Erythroblast (primary cell): ENCODE data around the gene PNMA6F.
"Not testable (repeated sequence)": the region's sequence is repeated elsewhere in the genome, so short reads cannot be mapped to it uniquely, and the experiment has no call there.

Experiments used
- GATA1 ChIP-seq: IDR thresholded peaks from 2 replicates; pipeline ENCODE4 v1.6.1; 2011; ENCODE audit warnings: low read depth, mild to moderate bottlenecking, control low read depth, low read length, moderate library complexity
- POLR2A ChIP-seq: IDR thresholded peaks from 2 replicates; pipeline ENCODE4 v1.6.1; 2011; ENCODE audit warnings: mild to moderate bottlenecking, low read length

DNA sequence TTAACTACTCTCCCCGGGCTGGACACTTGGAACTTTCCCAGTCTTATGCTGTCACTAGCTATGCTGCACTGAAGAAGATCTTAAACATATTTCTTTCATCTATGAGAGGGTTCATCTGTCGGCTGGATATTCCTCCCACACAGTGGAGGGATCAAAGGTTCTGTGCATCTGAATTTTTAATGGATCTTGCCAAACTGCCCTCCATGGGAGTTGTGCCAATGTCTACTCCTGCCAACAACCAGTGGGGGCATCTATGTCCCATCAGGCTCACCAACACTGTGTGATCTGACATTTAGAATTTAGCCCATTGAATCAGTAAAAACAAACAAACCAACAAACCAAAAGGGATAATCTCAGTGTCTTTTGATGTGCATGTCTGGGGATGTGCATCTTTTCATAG lies 32.8 kb downstream of the PNMA6F start:
- not testable (repeated sequence) for TF ChIP-seq POLR2A, GATA1
